ENCODE measurements around the gene OR2C3. TPM values are rescaled to one million over a fixed set of nuclear protein-coding genes. Genes with fewer than 3 reads are reported as not detected.

OR2C3 gene
- total and polyA plus RNA-seq, 2 of the 8 experiments (the other 6 are each of a cell fraction or from before 2014, with no cell fraction given) = not detected

DNA sequence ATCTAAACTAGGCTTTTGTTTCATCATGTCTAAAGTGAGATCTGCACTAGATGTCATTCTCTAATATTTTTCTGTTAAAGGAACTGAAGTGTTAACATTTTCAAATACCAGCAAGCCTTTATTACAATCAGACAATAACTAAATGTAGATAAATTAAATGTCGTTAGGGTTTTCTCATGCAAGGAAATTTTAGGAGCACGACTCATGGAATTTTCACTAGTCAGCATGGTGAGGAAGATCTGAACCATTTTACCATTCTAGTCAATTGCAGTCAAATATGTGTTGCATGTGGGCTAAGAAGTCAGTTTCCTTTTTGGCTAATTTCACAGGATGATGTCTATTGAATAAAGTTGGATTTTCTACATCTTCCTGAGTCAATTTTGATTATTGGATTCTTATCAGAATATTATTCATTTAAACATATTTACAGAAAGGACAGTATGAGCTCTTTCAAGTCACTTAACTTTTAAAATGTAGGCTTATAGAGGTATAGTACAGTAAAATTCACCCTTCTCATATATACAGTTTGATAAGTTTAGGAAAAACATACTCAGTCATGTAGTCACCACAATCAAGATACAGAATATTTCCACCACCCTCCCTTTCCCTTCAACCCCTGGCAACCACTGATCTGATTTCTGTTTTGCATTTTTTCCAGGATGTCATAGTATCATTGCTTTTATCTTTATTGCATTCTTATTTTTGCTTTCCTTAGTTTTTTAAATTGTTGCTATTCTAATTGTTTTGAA, 21.9 kb upstream of the OR2C3 start:
- H2BK12ac ChIP-seq (ENCODE audit: low read depth, low read length) = no peak overlapping the region
- H2BK5ac ChIP-seq (ENCODE audit: low read depth, low read length) = no peak overlapping the region
- H3K27ac ChIP-seq (ENCODE audit: low read depth, low read length) = no peak overlapping the region
- TF ChIP-seq GTF2F1 (IDR thresholded peaks at IDR 0.05; ENCODE audit: borderline replicate concordance, low read depth, low read length) = no peak
- no peak for TF ChIP-seq RFX5 (IDR thresholded peaks at IDR 0.05; ENCODE audit: borderline replicate concordance, low read depth, low read length)
- no peak for TF ChIP-seq NRF1 (IDR thresholded peaks at IDR 0.05; ENCODE audit: low read depth, low read length)
- no peak for TF ChIP-seq KDM5A (IDR thresholded peaks at IDR 0.05; ENCODE audit: low read length)
- TF ChIP-seq RAD21 (IDR thresholded peaks at IDR 0.05 in 1 of 2, conservative IDR thresholded peaks at IDR 0.05 in 1 of 2; ENCODE audit: low read depth in 2 of 2, low read length in 2 of 2) = no peak
- TF ChIP-seq SIRT6 (IDR thresholded peaks at IDR 0.05; ENCODE audit: low read length) = no peak
- TF ChIP-seq SP4 (IDR thresholded peaks at IDR 0.05; ENCODE audit: low read length) = no peak
- no peak for TF ChIP-seq RNF2 (IDR thresholded peaks at IDR 0.05; ENCODE audit: borderline replicate concordance, low read depth, low read length, missing control alignments, poor library complexity, severe bottlenecking)
- TF ChIP-seq JUND (IDR thresholded peaks at IDR 0.05; ENCODE audit: low read length) = no peak
- TF ChIP-seq CHD2 (IDR thresholded peaks at IDR 0.05; ENCODE audit: low read length) = no peak
- no peak for TF ChIP-seq NANOG (IDR thresholded peaks at IDR 0.05; ENCODE audit: insufficient read depth, low read depth, low read length, poor library complexity, severe bottlenecking)
- no peak for TF ChIP-seq POLR2A (IDR thresholded peaks at IDR 0.05; ENCODE audit: control extremely low read depth in 1 of 2, low read depth in 2 of 2, low read length in 2 of 2)
- TF ChIP-seq SUZ12 (IDR thresholded peaks at IDR 0.05; ENCODE audit: low read length) = no peak
- TF ChIP-seq TCF12 (IDR thresholded peaks at IDR 0.05; ENCODE audit: low read depth, low read length) = no peak

More for the DNA sequence above, 21.9 kb upstream of the OR2C3 start:
- no peak overlapping the region for H2BK20ac ChIP-seq (ENCODE audit: low read length)
- no peak overlapping the region for H4K91ac ChIP-seq (replicated peaks; ENCODE audit: insufficient read length, low read length)
- no peak overlapping the region for H3K4ac ChIP-seq (replicated peaks; ENCODE audit: insufficient read length, low read depth, low read length)
- H2AFZ ChIP-seq (ENCODE audit: low read length) = no peak overlapping the region
- POLR2A ChIA-PET (ENCODE audit: partially characterized antibody) = no interaction called here
- CTCF ChIA-PET (ENCODE audit: partially characterized antibody) = interaction anchor here (0.6 to 1.0 kb wide), 2 partner anchors 19 to 28 kb away, joined by 3 read pairs; no protein-coding TSS in a partner anchor
- no peak overlapping the region for H3K14ac ChIP-seq (ENCODE audit: insufficient read length)
- H3K4me1 ChIP-seq (replicated peaks in 1 of 4; ENCODE audit: control insufficient read depth in 3 of 4, insufficient read depth in 4 of 4, low read length in 3 of 4) = peaks cover 0 to 4% (median 0%) of the 10 kb centered on the region in 4 experiments; a peak in 2 of 7 replicates
- DNase-seq (ENCODE audit: low read depth in 1 of 2, low spot score in 2 of 2) (no peak), FAIRE-seq (no peak)
- H3K79me2 ChIP-seq (ENCODE audit: control insufficient read depth in 1 of 2, insufficient read depth in 2 of 2, low read length in 2 of 2) = no peaks in the 10 kb centered on the region
- no peak overlapping the region for H2BK120ac ChIP-seq (replicated peaks; ENCODE audit: low read depth, low read length)
- no peak overlapping the region for H3K4me2 ChIP-seq (ENCODE audit: insufficient read depth in 1 of 2, low read depth in 2 of 2, low read length in 2 of 2)
- H2BK15ac ChIP-seq (ENCODE audit: low read length) = no peak overlapping the region
- no peak overlapping the region for H3K18ac ChIP-seq (ENCODE audit: extremely low read depth, low read length)
- WGBS, 2 experiments (ENCODE audit: extremely low coverage in 1 of 2, insufficient coverage in 1 of 2, insufficient read length in 1 of 2, insufficient replicate concordance in 2 of 2, low coverage in 1 of 2, low lambda C conversion rate in 2 of 2, missing lambda C conversion rate in 1 of 2) = 74% methylated on average over 2 of the region's 2 CpGs; no CpG with 5 or more reads in 1 of the 2 experiments
- peaks cover 11 to 46% of the 10 kb centered on the region in 2 experiments for H3K9me3 ChIP-seq (ENCODE audit: insufficient read depth in 2 of 2, low read depth in 1 of 2, low read length in 1 of 2)
- no peaks in the 10 kb centered on the region for H3K79me1 ChIP-seq (ENCODE audit: low read depth, low read length)
- H3K23me2 ChIP-seq (ENCODE audit: low read depth, low read length) = no peaks in the 10 kb centered on the region
- H3K23ac ChIP-seq (ENCODE audit: insufficient read length) = no peak overlapping the region
- H3K56ac ChIP-seq (replicated peaks; ENCODE audit: insufficient read length, low read depth, low read length) = no peak overlapping the region
- H2AK5ac ChIP-seq (ENCODE audit: low read depth, low read length) = no peak overlapping the region
- H4K5ac ChIP-seq (ENCODE audit: insufficient read length, low read depth, low read length) = no peak overlapping the region
- no peak overlapping the region for H3K4me3 ChIP-seq (ENCODE audit: extremely low read depth in 1 of 4, insufficient read depth in 2 of 4, low read depth in 3 of 4, low read length in 4 of 4)
- no peak overlapping the region for H4K8ac ChIP-seq (ENCODE audit: extremely low read depth, insufficient read depth, low read length)
- no peaks in the 10 kb centered on the region for H3K36me3 ChIP-seq (ENCODE audit: control insufficient read depth in 2 of 4, insufficient read depth in 4 of 4, low read length in 3 of 4)
- H3K27me3 ChIP-seq (replicated peaks in 1 of 4; ENCODE audit: control insufficient read depth in 3 of 4, extremely low read depth in 1 of 4, insufficient read depth in 3 of 4, low read length in 3 of 4) = no peaks in the 10 kb centered on the region
- no peaks in the 10 kb centered on the region for H4K20me1 ChIP-seq (replicated peaks in 1 of 2; ENCODE audit: control insufficient read depth in 1 of 2, insufficient read depth in 2 of 2, low read length in 2 of 2)
- no peak overlapping the region for H3K9ac ChIP-seq (replicated peaks in 1 of 4; ENCODE audit: extremely low read depth in 1 of 4, low read depth in 3 of 4, low read length in 3 of 4)

All from H1 (cell line).